ENCODE results near the gene FGD6. TPM values are rescaled to one million over a fixed set of nuclear protein-coding genes. Genes with fewer than 3 reads are reported as not detected.

The FGD6 gene
- total RNA-seq, 1 experiment from 2014 or later: 23.5 TPM

- H3K4me3 Mint-ChIP-seq (ENCODE audit: unreplicated experiment): no peak overlapping the region
- peaks cover 24% of the 10 kb centered on the region for H3K4me1 ChIP-seq
- no peak for DNase-seq
- no TSS peak for BruUV-seq (replicated peaks)
- no peaks in the 10 kb centered on the region for H3K27me3 Mint-ChIP-seq (ENCODE audit: insufficient read depth, unreplicated experiment)
- no peaks in the 10 kb centered on the region for H3K9me3 ChIP-seq
- H3K4me1 Mint-ChIP-seq (ENCODE audit: low read depth, unreplicated experiment): peaks cover 20% of the 10 kb centered on the region
- H3K36me3 Mint-ChIP-seq (ENCODE audit: insufficient read depth, unreplicated experiment): no peaks in the 10 kb centered on the region
- no peak overlapping the region for H3K4me3 ChIP-seq (ENCODE audit: low read depth, low read length)
- H3K9me3 Mint-ChIP-seq (ENCODE audit: unreplicated experiment): no peaks in the 10 kb centered on the region
- no peaks in the 10 kb centered on the region for H3K36me3 ChIP-seq (ENCODE audit: control insufficient read depth, insufficient read depth, low read length)
- H3K27ac Mint-ChIP-seq (ENCODE audit: unreplicated experiment): peak overlapping the region; percentile 0
- CTCF ChIA-PET: no interaction called here
- POLR2A ChIA-PET: no interaction called here
- H3K27me3 ChIP-seq (replicated peaks; ENCODE audit: control insufficient read depth, insufficient read depth, low read length): no peaks in the 10 kb centered on the region
- TF ChIP-seq, protein P1, sequence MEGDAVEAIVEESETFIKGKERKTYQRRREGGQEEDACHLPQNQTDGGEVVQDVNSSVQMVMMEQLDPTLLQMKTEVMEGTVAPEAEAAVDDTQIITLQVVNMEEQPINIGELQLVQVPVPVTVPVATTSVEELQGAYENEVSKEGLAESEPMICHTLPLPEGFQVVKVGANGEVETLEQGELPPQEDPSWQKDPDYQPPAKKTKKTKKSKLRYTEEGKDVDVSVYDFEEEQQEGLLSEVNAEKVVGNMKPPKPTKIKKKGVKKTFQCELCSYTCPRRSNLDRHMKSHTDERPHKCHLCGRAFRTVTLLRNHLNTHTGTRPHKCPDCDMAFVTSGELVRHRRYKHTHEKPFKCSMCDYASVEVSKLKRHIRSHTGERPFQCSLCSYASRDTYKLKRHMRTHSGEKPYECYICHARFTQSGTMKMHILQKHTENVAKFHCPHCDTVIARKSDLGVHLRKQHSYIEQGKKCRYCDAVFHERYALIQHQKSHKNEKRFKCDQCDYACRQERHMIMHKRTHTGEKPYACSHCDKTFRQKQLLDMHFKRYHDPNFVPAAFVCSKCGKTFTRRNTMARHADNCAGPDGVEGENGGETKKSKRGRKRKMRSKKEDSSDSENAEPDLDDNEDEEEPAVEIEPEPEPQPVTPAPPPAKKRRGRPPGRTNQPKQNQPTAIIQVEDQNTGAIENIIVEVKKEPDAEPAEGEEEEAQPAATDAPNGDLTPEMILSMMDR (IDR thresholded peaks at IDR 0.05; ENCODE audit: insufficient read depth in 1 of 2, low read depth in 1 of 2, low read length in 1 of 2, severe bottlenecking in 1 of 2, unreplicated experiment in 1 of 2): no peak
- intact Hi-C loops (cut with micrococcal nuclease; ENCODE audit: unreplicated experiment): no loop called here
Observed at GRCh38 chr12:95192271-95192670, 25.0 kb downstream of the FGD6 start.

GRCh38 chr12:95191060-95191696 lies 26.1 kb downstream of the FGD6 start:
- Mint-ChIP-seq H3K4me1 (ENCODE audit: low read depth, unreplicated experiment) (peaks cover 20% of the 10 kb centered on the region), H3K4me3 (ENCODE audit: unreplicated experiment) (no peak overlapping the region), H3K27me3 (ENCODE audit: insufficient read depth, unreplicated experiment) (no peaks in the 10 kb centered on the region), H3K9me3 (ENCODE audit: unreplicated experiment) (no peaks in the 10 kb centered on the region), H3K27ac (ENCODE audit: unreplicated experiment) (no peak overlapping the region), H3K36me3 (ENCODE audit: insufficient read depth, unreplicated experiment) (peaks cover 6% of the 10 kb centered on the region)
- CTCF ChIA-PET: no interaction called here
- no peak for DNase-seq
- intact Hi-C loops (cut with micrococcal nuclease; ENCODE audit: unreplicated experiment): no loop called here
- Histone ChIP-seq H3K4me3 (ENCODE audit: low read depth, low read length) (no peak overlapping the region), H3K36me3 (ENCODE audit: control insufficient read depth, insufficient read depth, low read length) (no peaks in the 10 kb centered on the region), H3K4me1 (peaks cover 24% of the 10 kb centered on the region), H3K9me3 (no peaks in the 10 kb centered on the region), H3K27me3 (replicated peaks; ENCODE audit: control insufficient read depth, insufficient read depth, low read length) (no peaks in the 10 kb centered on the region)
- BruUV-seq (replicated peaks): no TSS peak
- TF ChIP-seq, protein P1 (IDR thresholded peaks at IDR 0.05; ENCODE audit: insufficient read depth in 1 of 2, low read depth in 1 of 2, low read length in 1 of 2, severe bottlenecking in 1 of 2, unreplicated experiment in 1 of 2): no peak
- POLR2A ChIA-PET: no interaction called here

DNA sequence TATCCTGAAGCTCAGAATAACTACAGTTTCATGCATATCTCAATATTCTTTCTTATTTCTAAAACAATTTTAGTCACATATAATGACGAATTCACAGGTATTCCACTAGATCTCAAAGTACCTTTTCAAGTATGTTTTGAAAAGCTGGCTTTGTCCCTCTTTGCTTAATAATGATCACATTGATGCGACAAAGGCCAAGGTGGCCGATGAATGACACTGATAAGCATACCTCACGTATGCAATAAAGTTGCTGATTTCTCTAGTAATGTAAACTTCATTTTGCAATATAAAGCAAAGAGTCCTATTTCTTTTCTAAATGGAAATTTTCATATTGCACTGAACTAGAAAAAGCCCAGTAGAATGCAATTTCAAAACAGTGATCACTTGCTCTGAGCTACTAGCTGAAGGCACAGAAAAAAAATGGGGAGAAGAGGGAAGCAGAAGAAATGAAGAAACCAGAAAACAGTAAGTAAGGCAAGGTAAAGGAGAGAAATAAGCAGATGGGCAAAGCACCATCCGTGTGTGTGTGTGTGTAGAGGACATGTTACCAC lies 29.3 kb downstream of the FGD6 start:
- Mint-ChIP-seq H3K27me3 (ENCODE audit: insufficient read depth, unreplicated experiment) (no peaks in the 10 kb centered on the region), H3K4me3 (ENCODE audit: unreplicated experiment) (peak overlapping the region; percentile 49), H3K4me1 (ENCODE audit: low read depth, unreplicated experiment) (peaks cover 20% of the 10 kb centered on the region), H3K36me3 (ENCODE audit: insufficient read depth, unreplicated experiment) (peaks cover 19% of the 10 kb centered on the region), H3K9me3 (ENCODE audit: unreplicated experiment) (no peaks in the 10 kb centered on the region), H3K27ac (ENCODE audit: unreplicated experiment) (no peak overlapping the region)
- TF ChIP-seq, protein P1 (IDR thresholded peaks at IDR 0.05; ENCODE audit: insufficient read depth in 1 of 2, low read depth in 1 of 2, low read length in 1 of 2, severe bottlenecking in 1 of 2, unreplicated experiment in 1 of 2): no peak
- no peaks in the 10 kb centered on the region for H3K36me3 ChIP-seq (ENCODE audit: control insufficient read depth, insufficient read depth, low read length)
- ChIA-PET POLR2A (interaction anchor here (1.0 kb wide), 1 partner anchor 30 kb away, joined by 3 read pairs; the partner anchor contains the start of genes FGD6 and VEZT), CTCF (interaction anchor here (3.0 kb wide), 1 partner anchor 29 kb away, joined by 13 read pairs; the partner anchor contains the start of genes FGD6 and VEZT)
- BruUV-seq (replicated peaks): no TSS peak
- H3K27me3 ChIP-seq (replicated peaks; ENCODE audit: control insufficient read depth, insufficient read depth, low read length): no peaks in the 10 kb centered on the region
- H3K4me1 ChIP-seq: peaks cover 24% of the 10 kb centered on the region
- no peaks in the 10 kb centered on the region for H3K9me3 ChIP-seq
- intact Hi-C loops (cut with micrococcal nuclease; ENCODE audit: unreplicated experiment): no loop called here
- no peak overlapping the region for H3K4me3 ChIP-seq (ENCODE audit: low read depth, low read length)
- no peak for DNase-seq
